H1 (cell line): ENCODE results near the gene SHLD1. TPM values are rescaled to one million over a fixed set of nuclear protein-coding genes. Genes with fewer than 3 reads are reported as not detected.

ENCODE experiments used
- CTCF ChIA-PET: fragments of 300-600 bp; sonication (Branson Sonifier 250); formaldehyde crosslinking; loops from one replicate; lab custom pipeline; 2021; ENCODE audit not compliant: partially characterized antibody; lab: Charles Lee
- POLR2A ChIA-PET: fragments of 300-600 bp; sonication (Branson Sonifier 250); formaldehyde crosslinking; loops from one replicate; lab custom pipeline; 2021; ENCODE audit warnings: inconsistent platforms; ENCODE audit not compliant: partially characterized antibody; lab: Charles Lee
- DNase-seq, 2 experiments: peaks; one replicate each; pipeline versions ENCODE4 v3.0.0 to v3.0.0-alpha.2; 2010 to 2022; ENCODE audit warnings: low spot score in 2 of 2, low read depth in 1 of 2, mixed read lengths in 1 of 2
- FAIRE-seq: peaks from 2 replicates; lab custom pipeline; 2011; peaks lifted over from hg19 to GRCh38; lab: Jason Lieb, UNC
- H2AFZ ChIP-seq: 2 replicates; pipeline ENCODE4 v1.8.1; 2012; ENCODE audit warnings: low read length, inconsistent platforms
- H2AK5ac ChIP-seq: 2 replicates; pipeline ENCODE4 v1.6.1; 2013; ENCODE audit warnings: low read depth, low read length
- H2BK120ac ChIP-seq: replicated peaks from 2 replicates; pipeline ENCODE3; 2013; ENCODE audit warnings: low read depth, low read length, inconsistent platforms
- H2BK12ac ChIP-seq: 2 replicates; pipeline ENCODE4 v1.6.1; 2013; ENCODE audit warnings: low read depth, low read length
- H2BK15ac ChIP-seq: 2 replicates; pipeline ENCODE4 v1.6.1; 2013; ENCODE audit warnings: low read length
- H2BK20ac ChIP-seq: 2 replicates; pipeline ENCODE4 v1.6.1; 2013; ENCODE audit warnings: low read length
- H2BK5ac ChIP-seq: 2 replicates; pipeline ENCODE4 v1.6.1; 2013; ENCODE audit warnings: low read depth, low read length
- H3K14ac ChIP-seq: 2 replicates; pipeline ENCODE4 v1.6.1; 2013; ENCODE audit warnings: inconsistent platforms; ENCODE audit not compliant: insufficient read length
- H3K18ac ChIP-seq: 2 replicates; pipeline ENCODE4 v1.6.1; 2013; ENCODE audit warnings: low read length; ENCODE audit errors: extremely low read depth
- H3K23ac ChIP-seq: 2 replicates; pipeline ENCODE4 v1.6.1; 2013; ENCODE audit warnings: inconsistent platforms; ENCODE audit not compliant: insufficient read length
- H3K23me2 ChIP-seq: 2 replicates; pipeline ENCODE4 v1.6.1; 2013; ENCODE audit warnings: low read depth, low read length
- H3K27ac ChIP-seq: 2 replicates; pipeline ENCODE4 v1.6.1; 2011; ENCODE audit warnings: low read depth, low read length, inconsistent platforms
- H3K27me3 ChIP-seq, 4 experiments: replicated peaks in 1 of 4; 1 replicate in 1 of 4; 2 replicates in 3 of 4; pipeline versions ENCODE4 v1.6.1 to v1.8.1; 2011 to 2013; ENCODE audit warnings: low read length in 3 of 4, mild to moderate bottlenecking in 3 of 4, inconsistent platforms in 2 of 4, mixed read lengths in 2 of 4, moderate library complexity in 1 of 4; ENCODE audit not compliant: control insufficient read depth in 3 of 4, insufficient read depth in 3 of 4; ENCODE audit errors: extremely low read depth in 1 of 4
- H3K36me3 ChIP-seq, 4 experiments: 2 replicates each; pipeline versions ENCODE4 v1.6.1 to v1.8.1; 2011 to 2013; ENCODE audit warnings: mild to moderate bottlenecking in 4 of 4, low read length in 3 of 4, moderate library complexity in 2 of 4, control low read depth in 1 of 4, inconsistent platforms in 1 of 4; ENCODE audit not compliant: insufficient read depth in 4 of 4, control insufficient read depth in 2 of 4
- H3K4ac ChIP-seq: replicated peaks from 2 replicates; pipeline ENCODE3; 2013; ENCODE audit warnings: low read length, low read depth, mixed read lengths, inconsistent platforms; ENCODE audit not compliant: insufficient read length
- H3K4me1 ChIP-seq, 4 experiments: replicated peaks in 1 of 4; 1 replicate in 1 of 4; 2 replicates in 3 of 4; pipeline versions ENCODE4 v1.6.1 to v1.8.1; 2011 to 2013; ENCODE audit warnings: low read length in 3 of 4, inconsistent platforms in 2 of 4, mixed read lengths in 1 of 4; ENCODE audit not compliant: insufficient read depth in 4 of 4, control insufficient read depth in 3 of 4
- H3K4me2 ChIP-seq, 2 experiments: 2 replicates each; pipeline versions ENCODE4 v1.6.1 to v1.8.1; 2011 to 2013; ENCODE audit warnings: low read depth in 2 of 2, low read length in 2 of 2, control low read depth in 1 of 2, inconsistent platforms in 1 of 2, mild to moderate bottlenecking in 1 of 2; ENCODE audit not compliant: insufficient read depth in 1 of 2
- H3K4me3 ChIP-seq, 4 experiments: fragments of 200-600, 300-600 bp in 1 of 4; sonication (generic), shearing (Covaris generic), sonication (Bioruptor Twin) in 1 of 4; 2 replicates each; pipeline versions ENCODE4 v1.5.1 to v1.8.1; 2011 to 2016; ENCODE audit warnings: low read length in 4 of 4, low read depth in 3 of 4, control low read depth in 2 of 4, inconsistent platforms in 2 of 4, mild to moderate bottlenecking in 2 of 4, mixed read lengths in 1 of 4, moderate library complexity in 1 of 4; ENCODE audit not compliant: insufficient read depth in 2 of 4; ENCODE audit errors: extremely low read depth in 1 of 4
- H3K56ac ChIP-seq: replicated peaks from 2 replicates; pipeline ENCODE3; 2013; ENCODE audit warnings: low read depth, mild to moderate bottlenecking, mixed read lengths, low read length, inconsistent platforms; ENCODE audit not compliant: insufficient read length
- H3K79me1 ChIP-seq: 2 replicates; pipeline ENCODE4 v1.6.1; 2013; ENCODE audit warnings: low read depth, low read length, control low read depth
- H3K79me2 ChIP-seq, 2 experiments: 2 replicates each; pipeline versions ENCODE4 v1.6.1 to v1.8.1; 2012 to 2013; ENCODE audit warnings: low read length in 2 of 2, mild to moderate bottlenecking in 2 of 2, inconsistent platforms in 1 of 2; ENCODE audit not compliant: insufficient read depth in 2 of 2, control insufficient read depth in 1 of 2
- H3K9ac ChIP-seq, 4 experiments: replicated peaks in 1 of 4; 1 replicate in 1 of 4; 2 replicates in 3 of 4; pipeline versions ENCODE4 v1.6.1 to v1.8.1; 2011 to 2013; ENCODE audit warnings: low read depth in 3 of 4, low read length in 3 of 4, control low read depth in 2 of 4, mild to moderate bottlenecking in 2 of 4, moderate library complexity in 2 of 4, inconsistent platforms in 1 of 4; ENCODE audit errors: extremely low read depth in 1 of 4
- H3K9me3 ChIP-seq, 2 experiments: 2 replicates each; pipeline versions ENCODE4 v1.6.1 to v1.8.1; 2012 to 2013; ENCODE audit warnings: mild to moderate bottlenecking in 2 of 2, moderate library complexity in 2 of 2, control low read depth in 1 of 2, inconsistent platforms in 1 of 2, low read depth in 1 of 2, low read length in 1 of 2, mixed read lengths in 1 of 2; ENCODE audit not compliant: insufficient read depth in 2 of 2
- H4K20me1 ChIP-seq, 2 experiments: replicated peaks in 1 of 2; 2 replicates each; pipeline versions ENCODE3 to v1.8.1; 2011 to 2013; ENCODE audit warnings: inconsistent platforms in 2 of 2, low read length in 2 of 2, mild to moderate bottlenecking in 1 of 2; ENCODE audit not compliant: insufficient read depth in 2 of 2, control insufficient read depth in 1 of 2
- H4K5ac ChIP-seq: 2 replicates; pipeline ENCODE4 v1.6.1; 2013; ENCODE audit warnings: low read length, low read depth, mixed read lengths, inconsistent platforms; ENCODE audit not compliant: insufficient read length
- H4K8ac ChIP-seq: 2 replicates; pipeline ENCODE4 v1.8.0; 2013; ENCODE audit warnings: mild to moderate bottlenecking, moderate library complexity, low read length, inconsistent platforms; ENCODE audit not compliant: insufficient read depth; ENCODE audit errors: extremely low read depth
- H4K91ac ChIP-seq: replicated peaks from 2 replicates; pipeline ENCODE3; 2013; ENCODE audit warnings: low read length, mixed read lengths, inconsistent platforms; ENCODE audit not compliant: insufficient read length
- SP2 ChIP-seq: IDR thresholded peaks from 2 replicates; pipeline ENCODE4 v1.6.1; 2012; ENCODE audit warnings: mild to moderate bottlenecking, low read length, inconsistent platforms
- WGBS, 2 experiments: shearing (Covaris generic) in 1 of 2; methylation state at CpG; one replicate each; pipeline versions ENCODE4 v1.1.6 to v1.1.7; 2013 to 2015; ENCODE audit warnings: low lambda C conversion rate in 2 of 2, mixed read lengths in 2 of 2, inconsistent platforms in 1 of 2, low coverage in 1 of 2, missing lambda C conversion rate in 1 of 2; ENCODE audit not compliant: insufficient replicate concordance in 2 of 2, insufficient coverage in 1 of 2, insufficient read length in 1 of 2; ENCODE audit errors: extremely low coverage in 1 of 2, missing lambda C conversion rate in 1 of 2; 5-methylcytosine and 5-hydroxymethylcytosine counted together
- polyA plus RNA-seq, 7 experiments: library from polyadenylated mRNA; depleted of rRNA in 3 of 7; stranded (reverse) in 5 of 7; unstranded in 2 of 7; fragments of >200 nt in 5 of 7; fragments of 200-250 nt in 2 of 7; gene quantifications; 1 replicate in 5 of 7; 2 replicates in 1 of 7; 4 replicates in 1 of 7; pipeline versions ENCODE4 v1.2.1 to v1.2.3, GENCODE V29; 2011 to 2013; ENCODE audit warnings: missing spikeins in 2 of 7, mixed read lengths in 2 of 7
- total RNA-seq: library from RNA; stranded (reverse); fragmentation: NEBNext Ultra II Directional; extraction: Animal tissue kit (Norgen Biotek cat#: 25700); gene quantifications from 2 replicates; pipeline ENCODE4 v1.2.1, GENCODE V29; 2021

SHLD1 gene
- total and polyA plus RNA-seq, 2 of the 8 experiments (the other 6 are each of a cell fraction or from before 2014, with no cell fraction given) = 4.2 to 6.5 TPM

DNA sequence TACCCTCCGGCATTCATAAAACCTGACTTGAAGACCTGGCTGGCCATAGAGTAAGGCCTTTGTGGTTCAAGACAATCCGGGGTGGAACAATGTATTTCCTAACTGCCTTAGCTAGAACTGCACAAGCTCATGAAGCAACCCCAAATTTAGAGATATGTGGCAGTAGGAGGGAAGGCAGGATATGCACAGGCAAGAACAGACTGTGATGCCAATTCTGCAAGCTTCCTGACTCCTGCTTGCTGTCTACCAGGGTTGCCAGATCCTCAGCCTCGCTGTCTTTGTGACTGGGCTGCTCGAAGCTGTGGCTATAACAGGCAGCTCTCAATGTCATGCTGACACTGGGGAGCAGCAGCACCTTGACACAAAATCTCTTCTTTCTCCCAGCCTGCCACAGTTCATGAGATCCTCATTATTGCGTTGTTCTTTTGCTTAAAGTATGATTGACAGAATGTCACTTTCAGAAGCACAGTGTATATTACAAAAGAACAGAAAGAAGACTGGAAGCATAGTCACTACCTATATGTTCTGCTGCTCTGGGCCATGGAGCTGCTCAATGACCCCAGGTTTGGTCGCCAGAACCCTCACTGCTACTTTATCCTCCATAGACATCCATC is 18.3 kb upstream of the SHLD1 start:
- Histone ChIP-seq H2BK120ac (no peak overlapping the region), H2AK5ac (no peak overlapping the region), H3K18ac (no peak overlapping the region), H3K27ac (no peak overlapping the region), H3K4me3 (no peak overlapping the region), H3K4me1 (no peaks in the 10 kb centered on the region), H3K4ac (no peak overlapping the region), H3K23ac (no peak overlapping the region), H2BK20ac (no peak overlapping the region), H3K79me1 (no peaks in the 10 kb centered on the region), H3K56ac (no peak overlapping the region), H3K14ac (no peak overlapping the region), H3K79me2 (no peaks in the 10 kb centered on the region), H3K36me3 (no peaks in the 10 kb centered on the region), H3K4me2 (no peak overlapping the region), H2BK5ac (no peak overlapping the region), H3K9me3 (peaks cover 0 to 3% of the 10 kb centered on the region in 2 experiments; a peak in 1 of 4 replicates), H3K23me2 (no peaks in the 10 kb centered on the region), H4K8ac (no peak overlapping the region; the same call in 1 of the 2 replicates), H4K91ac (no peak overlapping the region), H2BK15ac (no peak overlapping the region), H3K9ac (no peak overlapping the region), H4K5ac (no peak overlapping the region), H4K20me1 (no peaks in the 10 kb centered on the region), H2BK12ac (no peak overlapping the region), H2AFZ (no peak overlapping the region), H3K27me3 (no peaks in the 10 kb centered on the region)
- WGBS, 2 experiments = 90% methylated on average over 6 of the region's 6 CpGs; no CpG with 5 or more reads in 1 of the 2 experiments
- DNase-seq (no peak), FAIRE-seq (no peak)
- ChIA-PET CTCF (interaction anchor here (0.5 to 0.9 kb wide), 2 partner anchors 65 to 175 kb away, joined by 3 to 4 read pairs; no protein-coding TSS in a partner anchor), POLR2A (no interaction called here)
- TF ChIP-seq SP2 = no peak
